CD4-positive, alpha-beta T cell treated with Interleukin-17A for 1 hour (primary cell): ENCODE measurements around the gene LHFPL3.

Source experiments
- DNase-seq: peaks from one replicate; pipeline ENCODE4 v3.0.0-alpha.2; 2020

The LHFPL3 gene

DNA sequence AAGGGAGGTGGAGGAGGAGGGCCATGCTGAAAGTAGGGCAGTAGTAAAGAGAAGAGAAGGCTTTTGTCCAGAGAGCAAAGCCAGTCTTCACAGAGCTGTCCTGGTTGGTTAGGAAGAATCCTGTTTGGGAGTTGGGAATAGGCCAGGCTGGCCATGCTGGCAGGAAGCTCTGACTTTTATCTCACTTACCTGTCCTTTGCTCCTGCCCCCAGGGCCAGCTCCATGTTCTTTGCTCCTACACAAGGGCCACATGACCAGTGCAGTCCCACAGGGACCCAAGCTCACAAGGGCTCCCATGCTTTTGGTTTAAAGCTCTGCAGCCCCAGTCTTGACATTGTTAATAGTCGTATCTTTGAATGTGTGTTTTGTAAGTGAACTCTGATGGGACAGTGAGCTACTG, 524.0 kb downstream of the LHFPL3 start:
- no peak for DNase-seq

DNA sequence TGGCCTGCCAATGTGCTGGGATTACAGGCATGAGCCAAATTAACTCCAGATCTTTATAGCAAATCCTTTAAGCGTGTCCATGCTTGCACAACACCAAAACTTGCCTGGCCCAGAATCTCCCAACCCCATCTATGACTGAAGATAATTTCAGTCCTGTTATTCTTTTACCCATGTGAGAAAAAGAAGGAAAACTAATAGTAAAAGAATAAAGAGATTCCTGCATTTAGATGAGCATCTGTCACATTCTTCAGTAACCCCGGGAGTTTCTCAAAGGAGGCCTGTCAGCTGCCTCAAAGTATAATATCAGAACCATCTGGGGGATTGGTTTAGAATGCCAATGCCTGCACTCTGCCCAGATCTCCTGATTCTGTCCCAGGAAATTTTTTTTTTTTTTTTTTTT, 527.5 kb downstream of the LHFPL3 start:
- DNase-seq = no peak

DNA sequence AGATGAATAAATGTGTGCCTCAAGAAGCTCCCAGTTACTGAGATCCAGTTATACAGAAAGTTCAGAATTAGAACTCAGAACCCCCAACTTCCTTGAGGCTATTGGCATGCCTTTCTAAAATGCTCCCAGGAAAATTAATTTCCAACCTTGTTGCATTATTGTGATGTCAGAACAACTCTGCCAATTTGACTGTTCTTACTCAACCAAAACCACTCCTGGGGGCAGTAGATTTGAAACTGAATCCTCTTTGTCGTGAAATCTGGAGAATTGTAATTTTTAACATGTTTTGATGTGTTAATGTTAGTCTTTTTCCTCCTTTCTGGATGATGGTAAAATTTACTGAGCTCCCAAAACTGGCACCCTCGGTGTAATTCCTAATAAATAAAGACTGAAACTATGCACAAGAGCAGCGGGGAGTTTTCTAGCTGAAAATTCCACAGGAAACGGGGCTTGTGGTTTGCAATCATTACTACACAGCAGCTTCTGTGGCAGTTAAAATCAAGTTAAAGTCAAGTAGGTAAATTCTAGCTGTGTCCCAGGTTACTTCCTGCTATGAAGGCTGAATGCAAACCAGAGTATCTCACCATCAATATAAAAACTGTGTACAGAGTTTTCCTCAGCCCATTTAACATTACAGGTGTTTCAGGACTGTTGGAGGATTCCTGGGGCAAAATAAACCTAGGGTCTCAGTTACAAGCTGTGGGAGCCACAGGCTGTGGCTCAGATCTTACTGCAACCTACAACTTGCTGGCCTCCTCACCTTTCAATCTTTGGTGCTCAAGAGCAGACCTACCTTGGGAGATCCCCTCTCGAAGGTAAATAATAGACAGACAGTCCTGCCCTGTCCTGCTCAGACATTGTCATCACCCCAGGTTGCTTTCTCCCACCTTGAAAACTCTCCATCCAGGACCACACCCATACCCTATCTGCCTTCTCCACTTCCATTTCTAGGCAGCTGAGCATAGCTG, 529.3 kb downstream of the LHFPL3 start:
- no peak for DNase-seq

DNA sequence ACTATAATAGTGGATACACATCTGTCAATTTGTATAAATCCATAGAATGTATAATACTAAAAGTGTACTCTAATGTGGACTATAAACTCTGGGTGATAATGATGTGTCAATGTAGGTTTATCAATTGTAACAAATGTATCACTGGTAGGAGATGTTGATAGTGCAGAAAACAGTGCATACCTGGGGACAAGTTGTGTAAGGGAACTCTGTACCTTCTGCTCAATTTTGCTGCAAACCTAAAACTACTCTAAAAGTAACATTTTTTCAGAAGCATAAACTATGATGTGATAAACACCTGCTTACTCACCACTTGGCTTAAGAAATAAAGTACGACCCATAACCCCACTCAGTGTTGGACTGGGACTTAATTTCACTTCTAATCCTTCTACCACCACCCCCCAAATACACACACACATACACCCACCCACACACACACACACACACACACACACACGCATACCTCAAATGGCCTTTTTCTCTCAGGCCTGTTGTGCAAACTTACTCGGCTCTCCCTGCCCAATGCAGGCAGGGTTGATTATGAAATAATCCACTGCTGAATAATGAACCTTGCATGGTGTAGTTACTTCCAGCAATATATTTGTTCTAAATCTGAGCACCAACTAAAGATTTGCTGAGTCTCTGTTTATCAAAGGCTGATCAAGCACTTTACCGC, 531.5 kb downstream of the LHFPL3 start:
- no peak for DNase-seq

DNA sequence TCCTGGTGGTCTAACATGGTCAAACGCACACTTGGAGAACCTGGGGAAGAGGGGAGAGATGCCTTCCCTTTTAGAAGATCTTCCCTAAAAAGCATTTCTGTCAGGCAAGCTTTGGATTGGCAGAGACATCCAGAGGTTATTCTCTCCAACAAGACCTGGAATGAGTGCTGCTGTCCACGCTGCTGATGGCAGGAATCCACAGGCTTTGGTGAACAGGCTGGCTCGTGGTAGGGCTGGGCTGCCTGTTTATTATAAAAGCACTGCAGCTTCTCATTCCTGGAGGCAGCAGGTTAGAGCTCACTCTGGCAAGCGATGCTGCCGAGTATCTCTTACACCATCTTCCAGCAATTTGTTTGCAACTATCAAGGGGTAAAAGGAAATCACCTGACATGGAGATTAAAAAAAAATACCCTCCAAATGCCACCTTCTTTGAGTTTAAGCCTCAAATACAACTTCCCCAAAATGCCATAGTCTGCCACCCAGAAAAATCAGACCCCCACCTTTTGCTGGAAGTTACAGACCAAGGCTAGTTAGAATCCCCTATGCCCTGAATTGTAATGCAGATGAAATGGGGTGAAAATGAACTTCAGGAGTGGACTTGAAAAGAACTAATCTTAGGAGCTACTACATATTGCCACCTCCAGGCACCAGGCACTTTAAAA, 533.5 kb downstream of the LHFPL3 start:
- DNase-seq = no peak

DNA sequence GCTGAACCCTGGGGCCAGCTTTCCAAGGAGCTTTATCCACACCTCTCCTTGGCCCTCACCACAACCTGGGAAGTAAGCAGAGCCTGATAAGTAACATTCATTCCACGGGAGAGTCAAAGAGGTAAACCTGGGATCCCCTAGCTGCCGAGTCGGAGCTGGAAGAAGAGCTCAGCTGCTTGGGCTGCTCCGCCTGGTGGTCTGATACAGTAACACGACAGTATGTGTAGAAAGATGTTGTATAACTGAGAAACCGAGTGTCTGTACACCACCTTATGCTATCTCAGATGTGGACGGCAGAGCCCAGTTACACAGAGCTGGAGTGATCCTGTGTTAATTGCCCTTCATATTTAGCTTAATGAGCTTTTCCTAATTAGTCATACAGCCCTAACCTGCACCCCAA, 534.3 kb downstream of the LHFPL3 start:
- DNase-seq = no peak

DNA sequence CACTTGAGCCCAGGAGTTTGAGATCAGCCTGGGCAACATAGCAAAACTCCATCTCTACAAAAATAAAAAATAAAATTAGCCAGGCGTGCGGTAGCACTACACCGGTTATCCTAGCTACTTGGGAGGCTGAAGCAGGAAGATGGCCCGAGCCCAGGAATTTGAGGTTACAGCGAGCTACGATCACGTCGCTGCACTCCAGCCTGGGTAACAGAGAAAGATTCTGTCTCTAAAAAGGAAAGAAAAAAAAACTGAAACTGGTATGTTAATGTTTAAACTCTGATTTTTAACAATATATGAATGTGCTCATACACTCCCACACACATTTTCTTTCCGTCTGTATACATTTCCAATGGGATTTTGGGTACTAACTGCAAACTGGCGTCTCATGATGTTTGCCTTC, 545.0 kb downstream of the LHFPL3 start:
- no peak for DNase-seq

DNA sequence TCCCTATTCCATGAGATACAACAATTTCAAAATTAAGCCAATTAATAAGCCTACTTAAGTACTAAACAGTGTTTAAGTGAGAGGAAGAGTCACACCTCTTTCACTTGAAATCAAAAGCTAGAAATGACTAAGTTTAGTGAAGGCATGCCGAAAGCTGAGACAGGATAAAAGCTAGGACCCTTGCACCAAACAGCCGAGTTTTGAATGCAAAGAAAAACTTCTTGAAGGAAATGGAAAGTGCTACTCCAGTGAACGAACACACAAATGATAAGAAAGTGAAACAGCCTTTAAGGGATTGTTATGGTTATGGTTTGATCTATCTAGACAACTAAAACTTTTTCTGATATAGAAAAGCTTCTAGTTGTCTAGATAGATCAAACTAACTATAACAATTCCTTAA, 550.2 kb downstream of the LHFPL3 start:
- DNase-seq = no peak

DNA sequence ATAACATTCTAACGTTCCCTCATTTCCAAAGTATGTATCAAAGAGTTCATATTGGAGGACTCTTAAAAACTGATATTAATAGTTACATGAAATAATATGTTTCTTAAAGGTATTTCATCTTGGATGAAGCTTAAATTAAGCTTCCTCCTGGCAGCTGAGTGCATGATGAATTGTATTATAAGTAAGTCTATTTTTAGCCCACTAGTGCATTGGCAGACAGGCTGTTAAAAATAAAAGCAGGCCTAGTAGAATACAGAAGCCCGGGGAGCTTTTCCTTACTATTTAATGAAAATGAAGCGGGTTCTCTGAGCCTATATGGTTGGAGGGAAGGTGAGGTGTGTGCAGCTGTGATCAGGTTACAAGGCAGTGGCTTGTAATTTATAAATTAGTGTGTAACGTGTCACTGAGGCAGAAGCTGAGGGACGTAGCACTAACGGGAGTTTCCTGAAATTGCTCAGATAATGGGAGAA, 554.9 kb downstream of the LHFPL3 start:
- DNase-seq = no peak

DNA sequence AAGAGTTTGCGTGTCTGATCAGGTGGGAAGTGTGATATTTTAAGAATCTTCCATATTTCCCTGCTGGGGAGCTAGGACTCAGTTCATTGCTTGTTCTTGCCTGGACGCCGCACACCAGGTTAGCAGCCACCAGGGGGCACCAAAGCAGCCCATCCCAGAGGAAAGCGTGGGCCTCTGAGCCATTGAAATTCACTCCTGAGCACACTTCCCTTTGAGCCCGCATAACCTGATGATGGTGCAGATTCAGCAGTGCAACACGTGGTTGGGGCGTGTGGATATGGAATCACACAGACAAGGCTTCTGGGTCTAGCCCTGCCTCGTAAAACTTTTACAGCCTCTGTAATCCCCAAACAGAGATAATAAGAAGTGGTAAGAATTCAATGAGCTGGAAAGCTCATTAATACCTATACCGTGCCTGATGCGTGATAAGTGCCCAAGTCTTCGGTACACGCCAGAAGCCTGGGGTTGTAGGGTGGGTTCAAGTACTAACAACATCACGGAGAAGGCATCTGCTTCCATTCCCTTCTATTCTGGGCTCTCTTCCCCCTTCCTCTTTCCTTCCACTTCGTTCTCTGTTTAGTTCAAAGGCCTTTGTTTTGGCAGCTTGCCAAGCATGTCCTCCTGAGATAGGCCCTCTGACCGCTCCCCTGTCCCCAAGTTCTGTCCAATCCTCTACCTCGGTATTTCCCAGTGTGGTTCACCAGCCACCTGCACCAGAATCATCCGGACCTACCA, 555.5 kb downstream of the LHFPL3 start:
- peak; percentile 75 for DNase-seq

DNA sequence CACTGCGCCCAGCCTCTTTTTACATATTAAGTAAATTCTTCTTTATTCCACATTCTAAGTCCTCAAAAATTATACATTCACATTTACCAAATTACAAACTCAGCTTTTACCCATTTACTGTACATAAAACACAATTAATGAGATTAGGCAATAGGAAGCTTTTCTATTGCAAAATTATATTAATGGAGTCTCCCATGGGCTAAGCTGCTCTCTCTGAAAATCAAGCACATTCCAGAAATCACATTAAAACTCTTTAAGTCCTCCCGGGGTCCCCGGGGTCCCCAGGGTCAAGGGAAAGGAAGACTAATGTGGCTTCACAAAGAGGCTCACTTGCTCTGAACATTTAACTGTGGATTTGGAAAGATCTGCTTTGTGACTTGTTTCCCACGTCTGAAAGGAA, 558.2 kb downstream of the LHFPL3 start:
- DNase-seq = no peak

DNA sequence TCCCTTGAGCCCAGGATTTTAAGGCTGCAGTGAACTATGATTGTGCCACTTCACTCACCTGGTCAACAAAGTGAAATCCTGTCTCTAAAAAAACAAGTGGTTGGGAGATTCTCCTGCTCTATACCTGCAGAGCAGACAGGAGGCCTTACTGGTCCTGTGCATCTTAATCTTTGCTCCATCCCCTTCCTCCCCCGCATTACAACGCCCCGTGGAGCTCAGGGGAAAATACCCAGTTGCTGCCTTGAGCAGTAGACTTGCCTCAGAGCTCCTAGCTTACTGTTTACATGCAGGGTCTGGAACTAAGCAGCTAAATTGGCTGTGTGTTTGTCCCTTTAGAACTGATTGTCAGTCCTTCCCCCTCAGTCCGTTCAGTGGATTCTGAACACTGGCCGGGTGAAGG, 561.8 kb downstream of the LHFPL3 start:
- no peak for DNase-seq

DNA sequence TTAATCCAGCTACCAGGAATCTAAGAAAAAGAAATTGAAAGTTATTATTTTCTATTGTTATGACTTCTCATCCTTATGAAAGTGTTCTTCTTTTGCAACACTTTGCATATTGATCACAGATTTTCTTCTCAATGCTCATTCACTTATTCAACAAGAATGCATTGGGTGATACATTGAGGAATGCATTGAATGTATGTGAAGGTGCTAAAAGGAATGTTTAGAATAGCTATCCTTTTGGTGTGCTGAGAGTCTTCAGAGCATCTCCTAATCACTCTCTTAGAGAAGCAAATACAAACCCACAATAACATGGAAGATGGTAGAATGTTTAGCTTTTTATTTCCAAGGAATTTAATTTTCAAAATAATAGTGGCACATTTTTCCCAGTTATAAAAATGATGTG, 563.5 kb downstream of the LHFPL3 start:
- no peak for DNase-seq

DNA sequence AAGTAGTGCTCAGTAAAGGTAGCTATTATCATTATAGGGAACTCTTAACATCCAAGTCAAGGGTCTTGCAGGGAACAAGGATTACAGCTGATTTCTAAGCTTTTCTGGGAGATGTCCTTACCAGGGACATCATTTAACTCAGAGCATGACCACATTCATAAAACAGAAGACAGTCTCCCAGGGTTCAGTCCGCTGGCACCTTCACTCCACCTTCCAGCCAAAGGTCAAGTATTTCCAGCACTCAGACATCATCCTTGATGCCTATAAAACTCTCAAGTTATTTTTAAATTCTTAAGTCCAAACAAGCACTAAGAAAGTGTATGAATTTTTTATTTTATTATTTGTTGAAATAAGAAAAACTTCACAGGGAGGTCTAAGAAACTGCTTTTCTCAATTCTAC, 565.9 kb downstream of the LHFPL3 start:
- no peak for DNase-seq

DNA sequence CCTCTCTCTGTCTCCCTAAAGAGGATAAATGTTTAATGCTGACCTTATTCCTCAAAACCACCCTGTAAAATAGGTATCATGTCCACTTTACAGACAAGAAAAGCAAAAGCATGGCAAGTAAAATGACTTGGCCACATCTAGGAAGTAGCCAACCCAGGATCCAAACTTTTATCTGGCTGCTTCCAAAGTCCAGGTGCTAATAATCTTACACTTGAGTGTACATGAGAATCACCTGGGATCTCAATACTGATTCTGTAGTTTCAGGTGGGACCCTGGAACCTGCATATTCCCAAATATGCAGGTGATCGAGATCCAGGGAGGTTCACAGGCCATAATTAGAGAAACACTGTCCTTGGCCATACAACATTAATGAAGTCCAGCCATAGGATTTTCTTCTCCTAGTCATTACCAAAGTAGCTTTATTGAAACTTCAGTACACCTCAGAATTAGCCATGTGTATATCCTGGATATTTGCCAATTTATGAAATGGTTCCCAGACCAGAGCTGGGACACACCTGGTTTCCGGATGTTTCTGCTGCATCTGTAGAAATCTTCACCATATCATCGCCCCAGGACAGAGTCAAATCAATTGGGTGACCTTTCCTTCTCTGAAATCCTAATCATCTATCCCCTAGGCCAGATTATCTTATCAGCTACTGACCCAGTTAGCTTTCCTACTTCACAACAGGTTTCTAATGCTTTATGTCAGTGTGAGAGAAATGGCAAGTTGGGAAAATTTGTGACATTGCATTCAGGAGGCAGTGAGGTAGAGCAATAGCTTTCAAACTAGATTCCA, 566.5 kb downstream of the LHFPL3 start:
- DNase-seq = no peak

DNA sequence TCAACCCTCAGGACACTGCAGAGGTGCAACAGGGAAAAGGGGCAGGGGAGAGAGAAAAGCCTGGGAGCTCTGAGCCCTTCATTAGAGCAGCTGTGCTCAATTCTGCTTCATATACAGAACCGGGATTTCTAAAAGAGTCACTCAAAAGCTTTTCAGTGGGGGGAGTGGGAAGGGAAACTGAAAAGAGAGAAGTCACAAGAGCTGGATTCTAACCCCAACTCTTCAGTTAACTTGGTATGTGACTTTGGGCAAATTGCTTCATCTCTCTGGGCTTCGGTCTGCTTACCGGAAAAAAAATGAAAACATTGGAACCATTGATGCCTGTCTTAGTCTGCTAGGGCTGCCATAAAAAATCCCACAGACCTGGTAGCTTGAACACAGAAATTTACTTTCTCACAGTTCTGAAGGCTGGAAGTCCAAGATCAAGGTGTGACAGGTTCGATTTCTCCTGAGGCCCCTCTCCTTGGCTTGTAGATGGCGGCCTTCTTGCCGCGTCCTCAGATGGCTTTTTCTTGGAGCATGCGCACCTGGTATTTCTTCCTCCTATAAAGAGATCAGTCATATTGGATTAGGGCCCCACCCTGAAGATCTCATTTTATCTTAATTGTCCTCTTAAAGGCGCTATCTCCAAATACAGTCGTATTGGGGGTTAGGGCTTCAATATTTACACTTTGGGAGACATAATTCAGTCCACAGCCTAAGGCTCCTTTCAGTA, 567.3 kb downstream of the LHFPL3 start:
- no peak for DNase-seq

DNA sequence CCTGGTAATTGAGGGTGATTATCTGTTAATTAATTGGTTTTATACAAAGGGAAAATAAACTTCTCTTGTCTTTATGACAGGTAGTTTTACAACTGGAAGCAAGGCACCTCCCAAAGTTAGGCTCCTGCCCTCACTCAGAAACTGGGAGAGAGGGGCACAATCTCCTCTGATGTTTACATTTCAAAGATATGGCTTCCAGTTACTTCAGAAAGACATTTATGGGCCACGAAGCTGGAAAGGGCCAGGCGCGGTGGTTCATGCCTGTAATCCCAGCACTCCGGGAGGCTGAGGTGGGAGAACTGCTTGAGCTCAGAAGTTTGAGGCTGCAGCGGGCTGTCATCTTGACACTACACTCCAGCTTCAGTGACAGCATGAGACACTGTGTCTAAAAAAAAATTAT, 570.0 kb downstream of the LHFPL3 start:
- DNase-seq = no peak

DNA sequence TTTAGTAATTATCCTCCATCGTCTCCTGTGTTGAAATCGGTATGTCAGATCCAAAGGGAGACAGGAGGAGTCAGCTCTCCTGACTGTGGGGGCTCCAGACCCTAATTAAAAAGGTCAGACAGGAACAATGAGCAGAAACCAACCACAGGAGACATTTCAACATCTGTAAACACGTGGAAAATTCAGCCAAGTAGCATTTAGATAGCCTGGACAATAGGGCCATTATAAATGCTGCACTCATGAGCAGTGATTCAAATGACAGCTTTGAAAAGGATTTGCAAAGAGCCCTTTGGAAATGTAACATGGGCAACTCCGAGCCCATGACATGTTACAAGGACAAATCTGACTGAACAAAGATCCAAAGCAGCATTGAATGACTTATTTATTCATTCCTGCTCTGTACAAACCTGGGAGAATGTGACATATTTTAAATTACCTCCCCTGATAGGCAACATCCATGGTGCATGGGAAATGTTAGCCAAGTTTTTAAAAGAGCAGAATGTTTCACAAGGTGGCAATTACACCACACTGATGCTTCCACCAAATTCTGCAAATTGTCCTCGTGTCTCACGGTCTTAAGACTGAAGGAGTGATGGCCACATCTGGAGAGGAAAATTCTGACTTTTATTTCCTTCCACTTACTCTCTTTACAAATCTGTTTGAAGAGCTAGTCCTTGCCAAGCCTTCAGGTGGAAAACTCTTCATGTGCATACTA, 572.3 kb downstream of the LHFPL3 start:
- no peak for DNase-seq

DNA sequence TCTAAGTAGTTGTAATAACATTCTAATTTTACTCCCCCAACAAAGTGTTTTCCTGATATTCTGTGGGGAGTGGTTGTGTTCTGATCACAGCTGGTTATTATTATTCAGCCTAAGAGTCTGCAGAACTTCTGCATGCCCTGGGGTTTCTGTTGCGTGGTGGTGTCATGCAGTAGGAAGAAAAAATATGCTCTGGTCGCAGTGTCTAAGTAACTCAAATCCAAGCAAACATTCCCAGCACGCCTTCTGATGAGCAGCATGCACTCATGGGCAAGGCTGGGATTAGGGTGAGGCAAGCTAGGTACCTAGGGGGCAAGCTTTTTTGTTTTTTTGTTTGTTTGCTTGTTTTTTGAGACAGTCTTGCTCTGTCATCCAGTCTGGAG, 572.8 kb downstream of the LHFPL3 start:
- DNase-seq = no peak

DNA sequence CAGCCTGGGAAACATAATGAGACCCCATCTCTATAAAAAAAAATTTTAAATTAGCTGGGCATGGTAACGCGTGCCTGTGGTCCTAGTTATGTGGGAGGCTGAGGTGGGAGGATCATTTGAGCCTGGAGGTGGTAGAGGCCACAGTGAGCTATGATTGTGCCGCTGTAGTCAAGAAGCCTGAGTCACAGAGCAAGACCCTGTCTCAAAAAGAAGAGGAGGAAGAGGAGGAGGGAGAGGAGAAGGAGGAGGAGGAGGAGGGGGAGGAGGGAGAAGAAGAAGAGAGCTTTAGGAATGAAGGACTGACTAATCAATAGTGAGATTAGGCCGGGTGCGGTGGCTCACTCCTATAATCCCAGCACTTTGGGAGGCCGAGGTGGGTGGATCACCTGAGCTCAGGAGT, 573.8 kb downstream of the LHFPL3 start:
- DNase-seq = no peak

DNA sequence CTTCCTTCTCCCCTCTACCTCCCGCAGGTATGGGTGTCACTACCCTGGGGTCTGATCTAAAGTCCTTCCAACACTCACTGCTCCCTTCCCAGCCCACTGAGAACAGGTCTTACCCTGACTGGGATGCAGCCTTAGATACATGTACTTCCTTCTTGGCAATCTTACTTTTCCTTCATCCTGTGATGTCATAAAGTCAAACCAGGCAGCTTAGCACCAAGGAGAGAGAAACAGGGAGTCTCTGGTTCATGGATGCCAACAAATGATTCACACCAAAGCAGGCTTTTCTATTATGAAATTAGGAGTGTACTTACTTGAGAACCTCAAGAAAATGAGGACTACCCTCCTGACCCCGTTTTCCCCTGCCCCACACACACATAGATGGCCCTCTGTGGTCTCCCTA, 574.6 kb downstream of the LHFPL3 start:
- no peak for DNase-seq
